ENCODE measurements around the gene EDEM1.
A peak's percentile ranks its signal among the peaks of the same experiment; 100 is the strongest.

The EDEM1 gene

GRCh38 chr3:5151586-5151985, 35.9 kb upstream of the EDEM1 start:
- Histone ChIP-seq H3K4me3 (ENCODE audit: low read depth in 1 of 2, low read length in 2 of 2) (no peak overlapping the region), H3K9ac (ENCODE audit: low read depth, low read length) (no peak overlapping the region), H3K79me2 (ENCODE audit: insufficient read depth, low read length) (peaks cover 99% of the 10 kb centered on the region), H3K4me2 (ENCODE audit: insufficient read depth, low read length) (no peak overlapping the region), H3K9me3 (ENCODE audit: insufficient read depth, low read length, severe bottlenecking) (peaks cover 2% of the 10 kb centered on the region), H2AFZ (ENCODE audit: low read depth, low read length) (no peak overlapping the region), H3K36me3 (ENCODE audit: insufficient read depth, low read length) (peaks cover 18% of the 10 kb centered on the region), H4K20me1 (ENCODE audit: insufficient read depth, low read length) (peaks cover 47% of the 10 kb centered on the region; the same call in 1 of the 2 replicates), H3K27me3 (ENCODE audit: insufficient read depth, low read length, poor library complexity) (no peaks in the 10 kb centered on the region), H3K4me1 (ENCODE audit: insufficient read depth, low read length) (no peaks in the 10 kb centered on the region), H3K27ac (ENCODE audit: low read length) (no peak overlapping the region)
- ATAC-seq (ENCODE audit: insufficient read depth, low read depth): 0 out of 3 replicates have a peak, but pooled peaks have one; percentile 13
- DNase-seq: no peak
- TF ChIP-seq CTCF (IDR thresholded peaks at IDR 0.05; ENCODE audit: borderline replicate concordance, extremely low read depth, low read length, poor library complexity, severe bottlenecking) (no peak), EZH2 (IDR thresholded peaks at IDR 0.05; ENCODE audit: borderline replicate concordance, low read depth, low read length, severe bottlenecking) (no peak)

- TF ChIP-seq CTCF (IDR thresholded peaks at IDR 0.05; ENCODE audit: borderline replicate concordance, extremely low read depth, low read length, poor library complexity, severe bottlenecking): no peak
- TF ChIP-seq EZH2 (IDR thresholded peaks at IDR 0.05; ENCODE audit: borderline replicate concordance, low read depth, low read length, severe bottlenecking): no peak
- DNase-seq: no peak
- no peaks in the 10 kb centered on the region for H3K9me3 ChIP-seq (ENCODE audit: insufficient read depth, low read length, severe bottlenecking)
- H3K79me2 ChIP-seq (ENCODE audit: insufficient read depth, low read length): peaks cover 99% of the 10 kb centered on the region
- H3K27ac ChIP-seq (ENCODE audit: low read length): no peak overlapping the region
- H3K27me3 ChIP-seq (ENCODE audit: insufficient read depth, low read length, poor library complexity): no peaks in the 10 kb centered on the region
- peaks cover 4% of the 10 kb centered on the region; the same call in 1 of the 2 replicates for H3K4me1 ChIP-seq (ENCODE audit: insufficient read depth, low read length)
- no peak overlapping the region for H2AFZ ChIP-seq (ENCODE audit: low read depth, low read length)
- peaks cover 11% of the 10 kb centered on the region for H3K36me3 ChIP-seq (ENCODE audit: insufficient read depth, low read length)
- H4K20me1 ChIP-seq (ENCODE audit: insufficient read depth, low read length): peaks cover 54% of the 10 kb centered on the region; the same call in 1 of the 2 replicates
- no peak overlapping the region for H3K9ac ChIP-seq (ENCODE audit: low read depth, low read length)
- ATAC-seq (ENCODE audit: insufficient read depth, low read depth): no peak
- H3K4me2 ChIP-seq (ENCODE audit: insufficient read depth, low read length): no peak overlapping the region
- no peak overlapping the region for H3K4me3 ChIP-seq (ENCODE audit: low read depth in 1 of 2, low read length in 2 of 2)
Observed at GRCh38 chr3:5153074-5153473, 34.4 kb upstream of the EDEM1 start.

- Histone ChIP-seq H3K36me3 (ENCODE audit: insufficient read depth, low read length) (peaks cover 4% of the 10 kb centered on the region), H2AFZ (ENCODE audit: low read depth, low read length) (no peak overlapping the region), H3K27me3 (ENCODE audit: insufficient read depth, low read length, poor library complexity) (no peaks in the 10 kb centered on the region), H3K4me1 (ENCODE audit: insufficient read depth, low read length) (peaks cover 16% of the 10 kb centered on the region), H4K20me1 (ENCODE audit: insufficient read depth, low read length) (peaks cover 41% of the 10 kb centered on the region; the same call in 1 of the 2 replicates), H3K9ac (ENCODE audit: low read depth, low read length) (no peak overlapping the region), H3K4me2 (ENCODE audit: insufficient read depth, low read length) (no peak overlapping the region), H3K4me3 (ENCODE audit: low read depth in 1 of 2, low read length in 2 of 2) (no peak overlapping the region), H3K79me2 (ENCODE audit: insufficient read depth, low read length) (peaks cover 97% of the 10 kb centered on the region), H3K27ac (ENCODE audit: low read length) (no peak overlapping the region), H3K9me3 (ENCODE audit: insufficient read depth, low read length, severe bottlenecking) (no peaks in the 10 kb centered on the region)
- ATAC-seq (ENCODE audit: insufficient read depth, low read depth) (no peak), DNase-seq (no peak)
- TF ChIP-seq EZH2 (IDR thresholded peaks at IDR 0.05; ENCODE audit: borderline replicate concordance, low read depth, low read length, severe bottlenecking) (no peak), CTCF (IDR thresholded peaks at IDR 0.05; ENCODE audit: borderline replicate concordance, extremely low read depth, low read length, poor library complexity, severe bottlenecking) (no peak)
Observed at GRCh38 chr3:5155241-5155640, 32.3 kb upstream of the EDEM1 start.
